ENCODE data around the gene AATF. TPM values are rescaled to one million over a fixed set of nuclear protein-coding genes. Genes with fewer than 3 reads are reported as not detected.

Gene AATF
- 10 to 100 TPM; 28.2 to 41.4 TPM for total RNA-seq
- 10 to 100 TPM; 36.9 to 40.5 TPM for polyA plus RNA-seq
- long read RNA-seq, donor 1, partial matches to known transcripts, result 0 of 7 reads
- long read RNA-seq, donor 1, other reads (novel, unspliced or antisense), result 0 of 7 reads
- long read RNA-seq, donor 2, partial matches to known transcripts, result 0 of 3 reads
- long read RNA-seq, donor 2, other reads (novel, unspliced or antisense), result 0 of 3 reads
- long read RNA-seq, donor 3, partial matches to known transcripts, result 0 of 4 reads
- long read RNA-seq, donor 3, other reads (novel, unspliced or antisense), result 0 of 4 reads
- long read RNA-seq, donor 4, partial matches to known transcripts, result 0 of 2 reads
- long read RNA-seq, donor 4, other reads (novel, unspliced or antisense), result 0 of 2 reads
- long read RNA-seq, donor 5, partial matches to known transcripts, result 6 of 13 reads
- long read RNA-seq, donor 5, other reads (novel, unspliced or antisense), result 0 of 13 reads

GRCh38 chr17:36948717-36949460, at the start of gene AATF:
AATF (plus strand) TSS chr17:36948954; CDS start chr17:36949126, 172 bp downstream.
- Histone ChIP-seq H3K9me3 (ENCODE audit: control insufficient read depth in 4 of 4, insufficient read depth in 3 of 4, low read length in 3 of 4) (no peaks in the 10 kb centered on the region), H3K4me1 (ENCODE audit: control insufficient read depth in 5 of 5, insufficient read depth in 5 of 5, low read length in 5 of 5) (peaks cover 3 to 19% (median 10%) of the 10 kb centered on the region in 5 donors), H3K4me3 (peak within 1 kb of the TSS; percentile 95), H3K27ac (ENCODE audit: low read depth in 1 of 2, low read length in 1 of 2) (peak within 1 kb of the TSS; percentile 82 to 95), H3K9ac (ENCODE audit: insufficient read depth in 1 of 2, low read length in 2 of 2) (peak within 1 kb of the TSS; percentile 74 to 83), H3K27me3 (ENCODE audit: control insufficient read depth in 3 of 3, insufficient read depth in 3 of 3, low read length in 2 of 3) (peaks cover 0 to 44% (median 42%) of the 10 kb centered on the region in 3 donors), H3K36me3 (ENCODE audit: control insufficient read depth in 4 of 4, insufficient read depth in 4 of 4, low read length in 4 of 4) (peaks cover 12 to 16% (median 15%) of the 10 kb centered on the region in 4 donors)
- DNase-seq (peak; percentile 98), ATAC-seq (ENCODE audit: insufficient read depth, low FRiP score) (peak; percentile 99)
- 0% methylated on average over 77 to 90 of the region's 90 CpGs for WGBS, 2 donors
- TF ChIP-seq, protein P1, sequence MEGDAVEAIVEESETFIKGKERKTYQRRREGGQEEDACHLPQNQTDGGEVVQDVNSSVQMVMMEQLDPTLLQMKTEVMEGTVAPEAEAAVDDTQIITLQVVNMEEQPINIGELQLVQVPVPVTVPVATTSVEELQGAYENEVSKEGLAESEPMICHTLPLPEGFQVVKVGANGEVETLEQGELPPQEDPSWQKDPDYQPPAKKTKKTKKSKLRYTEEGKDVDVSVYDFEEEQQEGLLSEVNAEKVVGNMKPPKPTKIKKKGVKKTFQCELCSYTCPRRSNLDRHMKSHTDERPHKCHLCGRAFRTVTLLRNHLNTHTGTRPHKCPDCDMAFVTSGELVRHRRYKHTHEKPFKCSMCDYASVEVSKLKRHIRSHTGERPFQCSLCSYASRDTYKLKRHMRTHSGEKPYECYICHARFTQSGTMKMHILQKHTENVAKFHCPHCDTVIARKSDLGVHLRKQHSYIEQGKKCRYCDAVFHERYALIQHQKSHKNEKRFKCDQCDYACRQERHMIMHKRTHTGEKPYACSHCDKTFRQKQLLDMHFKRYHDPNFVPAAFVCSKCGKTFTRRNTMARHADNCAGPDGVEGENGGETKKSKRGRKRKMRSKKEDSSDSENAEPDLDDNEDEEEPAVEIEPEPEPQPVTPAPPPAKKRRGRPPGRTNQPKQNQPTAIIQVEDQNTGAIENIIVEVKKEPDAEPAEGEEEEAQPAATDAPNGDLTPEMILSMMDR (IDR thresholded peaks at IDR 0.05; ENCODE audit: control extremely low read depth, extremely low read depth), result no peak

DNA sequence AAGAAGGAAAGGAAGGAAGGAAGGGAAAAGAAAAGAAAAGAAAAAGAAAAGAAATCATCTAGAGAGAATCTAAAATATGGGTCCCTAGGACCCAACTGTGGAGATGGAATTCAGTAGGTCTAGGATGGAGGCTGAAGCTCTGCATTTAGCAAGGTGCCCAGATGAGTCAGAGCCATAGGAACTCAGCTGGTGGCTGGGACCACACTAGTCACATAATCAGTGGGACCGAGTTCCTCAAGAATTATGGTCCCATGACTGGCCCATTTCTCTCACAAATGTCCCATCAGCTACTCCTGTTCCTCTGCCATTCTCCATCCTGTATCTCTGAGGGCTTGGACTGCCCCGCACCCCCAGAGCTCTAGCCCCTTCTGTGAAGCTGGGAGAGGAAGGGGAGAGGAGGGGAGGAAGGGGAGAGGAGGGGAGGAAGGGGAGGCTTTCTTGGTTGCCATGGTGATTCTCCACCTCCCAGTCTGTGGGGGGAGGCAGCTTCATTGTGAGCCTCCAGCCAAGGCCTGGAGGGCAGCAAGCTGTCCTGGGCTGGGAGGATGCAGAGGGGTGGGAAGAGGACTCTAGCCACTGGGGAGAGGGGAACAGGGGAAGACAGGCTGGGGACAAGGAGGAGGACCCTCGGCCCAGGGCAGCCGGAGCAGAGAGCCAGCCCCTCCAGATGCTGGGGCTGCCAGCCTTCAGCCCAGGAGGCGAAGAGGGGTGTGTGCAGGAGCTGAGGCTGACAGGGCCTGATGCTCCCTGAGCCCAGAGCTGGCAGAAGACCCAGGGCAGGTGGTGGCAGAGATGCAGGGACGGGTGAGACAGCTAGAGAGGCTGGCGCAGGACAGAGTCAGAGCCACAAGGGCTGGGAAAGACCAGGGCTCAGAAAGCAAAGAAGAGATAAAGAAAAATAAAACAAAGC, 49.2 kb upstream of the AATF start:
- WGBS, 2 donors, result 63 to 80% methylated on average over 7 of the region's 7 CpGs
- H3K36me3 ChIP-seq (ENCODE audit: control insufficient read depth in 4 of 4, insufficient read depth in 4 of 4, low read length in 4 of 4), result no peaks in the 10 kb centered on the region
- no peak for DNase-seq
- TF ChIP-seq, protein P1 (IDR thresholded peaks at IDR 0.05; ENCODE audit: control extremely low read depth, extremely low read depth), result no peak
- no peaks in the 10 kb centered on the region for H3K9me3 ChIP-seq (ENCODE audit: control insufficient read depth in 4 of 4, insufficient read depth in 3 of 4, low read length in 3 of 4)
- H3K4me1 ChIP-seq (ENCODE audit: control insufficient read depth in 5 of 5, insufficient read depth in 5 of 5, low read length in 5 of 5), result no peaks in the 10 kb centered on the region
- no peak overlapping the region for H3K4me3 ChIP-seq
- no peaks in the 10 kb centered on the region for H3K27me3 ChIP-seq (ENCODE audit: control insufficient read depth in 3 of 3, insufficient read depth in 3 of 3, low read length in 2 of 3)
- ATAC-seq (ENCODE audit: insufficient read depth, low FRiP score), result no peak
- H3K27ac ChIP-seq (ENCODE audit: low read depth in 1 of 2, low read length in 1 of 2), result no peak overlapping the region
- H3K9ac ChIP-seq (ENCODE audit: insufficient read depth in 1 of 2, low read length in 2 of 2), result no peak overlapping the region

DNA sequence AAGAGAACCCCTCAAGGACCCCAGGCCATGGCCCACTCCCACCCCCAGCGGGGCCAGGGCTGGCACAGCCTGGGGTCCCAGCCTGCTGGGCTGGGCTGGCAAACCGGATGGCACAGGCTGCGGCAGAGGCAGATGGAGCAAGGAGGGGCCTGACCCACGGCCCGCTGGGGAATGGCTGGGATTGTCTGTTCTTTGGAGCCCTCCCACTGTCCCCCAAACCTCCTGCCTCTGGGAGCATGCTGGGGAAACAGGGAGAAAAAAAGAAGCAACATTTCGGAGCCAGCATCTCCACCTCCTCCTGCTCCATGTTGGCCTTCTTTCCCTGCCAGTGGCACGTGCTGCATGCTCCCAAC, 48.6 kb upstream of the AATF start:
- H3K27me3 ChIP-seq (ENCODE audit: control insufficient read depth in 3 of 3, insufficient read depth in 3 of 3, low read length in 2 of 3), result no peaks in the 10 kb centered on the region
- H3K4me3 ChIP-seq, result no peak overlapping the region
- TF ChIP-seq, protein P1 (IDR thresholded peaks at IDR 0.05; ENCODE audit: control extremely low read depth, extremely low read depth), result no peak
- no peaks in the 10 kb centered on the region for H3K4me1 ChIP-seq (ENCODE audit: control insufficient read depth in 5 of 5, insufficient read depth in 5 of 5, low read length in 5 of 5)
- ATAC-seq (ENCODE audit: insufficient read depth, low FRiP score) (no peak), DNase-seq (no peak)
- no peak overlapping the region for H3K9ac ChIP-seq (ENCODE audit: insufficient read depth in 1 of 2, low read length in 2 of 2)
- H3K9me3 ChIP-seq (ENCODE audit: control insufficient read depth in 4 of 4, insufficient read depth in 3 of 4, low read length in 3 of 4), result no peaks in the 10 kb centered on the region
- H3K27ac ChIP-seq (ENCODE audit: low read depth in 1 of 2, low read length in 1 of 2), result no peak overlapping the region
- no peaks in the 10 kb centered on the region for H3K36me3 ChIP-seq (ENCODE audit: control insufficient read depth in 4 of 4, insufficient read depth in 4 of 4, low read length in 4 of 4)
- 73 to 79% methylated on average over 7 of the region's 7 CpGs for WGBS, 2 donors

All from lung (tissue), 16 donors.